Vagina (tissue), 2 donors: ENCODE results near the gene ANXA3. TPM values are rescaled to one million over a fixed set of nuclear protein-coding genes. Genes with fewer than 3 reads are reported as not detected.

Experiments
- DNase-seq, 2 donors: peaks; one replicate each; pipeline ENCODE4 v3.0.0-alpha.2; 2017; ENCODE audit errors: extremely low spot score in 2 of 2
- H3K27ac ChIP-seq: fragments of 200-600 bp; sonication (generic); one replicate; pipeline ENCODE4 v1.5.1; 2019
- H3K27me3 ChIP-seq: fragments of 200-600 bp; sonication (generic); one replicate; pipeline ENCODE4 v1.5.1; 2019
- H3K36me3 ChIP-seq, 2 donors: fragments of 200-600 bp; sonication (generic); one replicate each; pipeline ENCODE4 v1.5.1; 2017 to 2019
- H3K4me1 ChIP-seq: fragments of 200-600 bp; sonication (generic); one replicate; pipeline ENCODE4 v1.5.1; 2019
- H3K4me3 ChIP-seq, 2 donors: fragments of 200-600 bp; sonication (generic); 1 replicate in 1 of 2; 2 replicates in 1 of 2; pipeline ENCODE4 v1.5.1; 2016 to 2019
- H3K9me3 ChIP-seq: fragments of 200-600 bp; sonication (generic); one replicate; pipeline ENCODE4 v1.5.1; 2019
- POLR2A ChIP-seq, 2 donors: fragments of 450-650 bp; IDR thresholded peaks; one replicate each; pipeline ENCODE4 v1.6.1; 2017; ENCODE audit warnings: antibody characterized with exemption in 2 of 2, mild to moderate bottlenecking in 2 of 2, moderate library complexity in 2 of 2
- POLR2AphosphoS5 ChIP-seq, 2 donors: sonication (generic); formaldehyde crosslinking; IDR thresholded peaks; one replicate each; pipeline ENCODE4 v1.9.0; 2017; ENCODE audit warnings: antibody characterized with exemption in 2 of 2, mild to moderate bottlenecking in 2 of 2, low read depth in 1 of 2; ENCODE audit not compliant: insufficient read depth in 1 of 2
- intact Hi-C: fragments of 100-400 bp; cut with DNase I; formaldehyde crosslinking; loops from one replicate; pipeline ENCODE4 v1.15.1; 2023
- total RNA-seq: library from RNA; depleted of rRNA; stranded (reverse); fragments of >200 nt; gene quantifications from one replicate; pipeline ENCODE4 v1.2.3, GENCODE V29; 2016
- TF ChIP-seq, protein P1 (sequence below), 3 experiments: fragments of 450-650 bp in 2 of 3; fragments of 200-600 bp in 1 of 3; sonication (generic) in 1 of 3; IDR thresholded peaks; one replicate each; pipeline ENCODE4 v1.5.1; 2017 to 2019; ENCODE audit warnings: antibody characterized with exemption in 3 of 3, mild to moderate bottlenecking in 2 of 3, moderate library complexity in 2 of 3

Gene ANXA3
- total RNA-seq, 1 donor from 2014 or later = 11.8 TPM

DNA sequence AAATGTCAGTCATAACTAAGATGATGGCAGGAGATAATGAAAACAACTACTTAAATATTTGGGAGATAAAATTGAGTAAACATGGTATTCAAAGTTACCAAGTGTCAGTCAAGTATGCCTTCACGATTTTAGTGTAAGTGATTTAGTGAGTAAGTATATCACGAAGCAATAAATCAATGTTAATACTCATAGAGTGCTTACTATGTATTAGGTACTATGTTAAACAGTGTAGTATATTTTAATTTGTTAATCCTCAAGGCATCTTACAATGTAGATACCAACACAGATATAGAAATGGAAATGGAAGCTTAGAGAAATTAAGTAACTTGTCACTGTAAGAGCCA, 59.6 kb downstream of the ANXA3 start:
- Histone ChIP-seq H3K27ac (no peak overlapping the region), H3K36me3 (no peaks in the 10 kb centered on the region), H3K4me1 (no peaks in the 10 kb centered on the region), H3K9me3 (no peaks in the 10 kb centered on the region), H3K27me3 (no peaks in the 10 kb centered on the region), H3K4me3 (no peak overlapping the region)
- no peak for DNase-seq
- intact Hi-C loops = loop anchor here (10.0 kb wide), 1 partner anchor 254 kb away; no protein-coding TSS in a partner anchor
- TF ChIP-seq, protein P1, sequence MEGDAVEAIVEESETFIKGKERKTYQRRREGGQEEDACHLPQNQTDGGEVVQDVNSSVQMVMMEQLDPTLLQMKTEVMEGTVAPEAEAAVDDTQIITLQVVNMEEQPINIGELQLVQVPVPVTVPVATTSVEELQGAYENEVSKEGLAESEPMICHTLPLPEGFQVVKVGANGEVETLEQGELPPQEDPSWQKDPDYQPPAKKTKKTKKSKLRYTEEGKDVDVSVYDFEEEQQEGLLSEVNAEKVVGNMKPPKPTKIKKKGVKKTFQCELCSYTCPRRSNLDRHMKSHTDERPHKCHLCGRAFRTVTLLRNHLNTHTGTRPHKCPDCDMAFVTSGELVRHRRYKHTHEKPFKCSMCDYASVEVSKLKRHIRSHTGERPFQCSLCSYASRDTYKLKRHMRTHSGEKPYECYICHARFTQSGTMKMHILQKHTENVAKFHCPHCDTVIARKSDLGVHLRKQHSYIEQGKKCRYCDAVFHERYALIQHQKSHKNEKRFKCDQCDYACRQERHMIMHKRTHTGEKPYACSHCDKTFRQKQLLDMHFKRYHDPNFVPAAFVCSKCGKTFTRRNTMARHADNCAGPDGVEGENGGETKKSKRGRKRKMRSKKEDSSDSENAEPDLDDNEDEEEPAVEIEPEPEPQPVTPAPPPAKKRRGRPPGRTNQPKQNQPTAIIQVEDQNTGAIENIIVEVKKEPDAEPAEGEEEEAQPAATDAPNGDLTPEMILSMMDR (IDR thresholded peaks at IDR 0.05) = no peak
- no peak for TF ChIP-seq POLR2AphosphoS5 (IDR thresholded peaks at IDR 0.05; ENCODE audit: insufficient read depth in 1 of 2, low read depth in 1 of 2)
- TF ChIP-seq POLR2A (IDR thresholded peaks at IDR 0.05) = no peak

DNA sequence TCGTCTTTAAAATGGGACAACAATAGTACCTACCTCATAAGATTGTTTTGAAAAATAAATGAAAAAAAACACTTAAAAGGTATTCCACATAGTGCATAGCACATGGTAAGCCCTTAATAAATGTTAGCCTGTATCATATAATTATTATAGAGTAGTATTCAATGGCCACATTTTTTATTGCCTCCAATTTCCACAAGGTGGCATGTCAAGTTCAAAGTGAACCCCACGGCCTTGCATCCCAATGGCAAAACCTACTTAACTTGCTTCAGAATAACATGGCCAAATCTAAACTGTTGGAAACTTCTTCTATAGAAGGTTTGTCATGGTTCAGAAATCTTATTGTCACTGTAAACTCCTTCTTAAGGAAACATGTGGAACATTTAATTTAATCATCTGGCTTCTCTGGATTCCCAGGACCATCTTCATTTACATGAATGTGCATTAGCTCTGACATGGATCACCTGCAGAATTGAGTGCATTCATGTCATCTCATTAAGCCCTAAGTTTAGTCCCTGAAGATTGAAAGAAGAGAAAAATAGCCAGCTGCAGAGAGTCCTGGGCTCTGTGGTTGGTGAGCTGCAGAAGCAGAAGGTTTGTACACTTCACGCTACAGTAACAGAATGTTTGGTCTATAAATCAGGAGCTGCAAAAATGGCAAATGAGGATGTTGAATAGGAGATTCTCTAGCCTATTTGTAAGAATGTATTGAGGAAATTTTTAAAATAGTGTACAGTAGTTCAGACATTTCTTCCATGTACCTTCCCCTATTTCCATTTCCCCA, 61.0 kb downstream of the ANXA3 start:
- no peak overlapping the region for H3K4me3 ChIP-seq
- no peaks in the 10 kb centered on the region for H3K36me3 ChIP-seq
- H3K4me1 ChIP-seq = no peaks in the 10 kb centered on the region
- TF ChIP-seq, protein P1 (IDR thresholded peaks at IDR 0.05) = peak; percentile 23 to 65 (median 62)
- no peak for TF ChIP-seq POLR2AphosphoS5 (IDR thresholded peaks at IDR 0.05; ENCODE audit: insufficient read depth in 1 of 2, low read depth in 1 of 2)
- no peak overlapping the region for H3K27ac ChIP-seq
- intact Hi-C loops = loop anchor here (10.0 kb wide), 1 partner anchor 252 kb away; no protein-coding TSS in a partner anchor
- no peaks in the 10 kb centered on the region for H3K9me3 ChIP-seq
- H3K27me3 ChIP-seq = no peaks in the 10 kb centered on the region
- no peak for DNase-seq

DNA sequence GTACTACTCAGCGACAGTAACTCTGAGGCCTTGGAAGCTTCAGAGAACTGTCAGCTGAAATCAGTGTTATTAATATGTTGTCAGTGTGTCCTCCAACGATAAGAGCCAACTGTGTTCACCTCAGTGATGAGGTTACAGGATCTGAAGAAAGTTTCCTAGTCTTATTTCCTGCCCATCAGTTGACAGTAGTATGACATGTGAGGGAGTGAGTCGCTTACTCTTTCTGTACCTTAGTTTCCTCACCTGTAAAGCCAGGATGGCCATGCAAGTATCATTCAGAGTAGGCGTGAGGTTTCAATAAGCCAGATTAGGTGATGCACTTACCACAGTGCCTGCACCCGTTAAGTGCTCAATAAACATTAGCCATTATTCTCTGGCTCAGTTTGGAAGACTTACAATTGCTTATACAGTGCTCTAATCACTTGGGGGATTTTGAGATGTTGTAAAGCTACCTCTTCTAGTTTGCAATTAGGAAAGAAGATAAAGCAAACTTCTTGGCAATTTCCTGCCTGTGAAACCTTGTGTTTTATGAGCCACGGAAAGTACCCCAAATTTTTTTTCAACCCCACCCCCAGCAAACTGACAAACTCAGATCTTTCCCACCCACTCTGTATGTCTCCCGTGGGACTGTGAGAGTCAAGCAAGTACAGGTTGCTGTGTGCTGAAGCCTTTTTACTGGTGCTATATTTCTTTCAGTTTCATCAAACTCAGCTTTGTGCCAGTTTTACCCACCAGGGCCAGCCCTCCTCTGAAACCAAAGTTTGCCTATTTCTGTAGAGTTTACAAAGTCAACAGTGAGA, 62.2 kb downstream of the ANXA3 start:
- H3K27ac ChIP-seq = no peak overlapping the region
- H3K4me3 ChIP-seq = no peak overlapping the region
- H3K36me3 ChIP-seq = no peaks in the 10 kb centered on the region
- no peak for TF ChIP-seq POLR2AphosphoS5 (IDR thresholded peaks at IDR 0.05; ENCODE audit: insufficient read depth in 1 of 2, low read depth in 1 of 2)
- TF ChIP-seq, protein P1 (IDR thresholded peaks at IDR 0.05) = no peak
- TF ChIP-seq POLR2A (IDR thresholded peaks at IDR 0.05) = no peak
- H3K4me1 ChIP-seq = no peaks in the 10 kb centered on the region
- no peak for DNase-seq
- no peaks in the 10 kb centered on the region for H3K9me3 ChIP-seq
- intact Hi-C loops = loop anchor here (10.0 kb wide), 1 partner anchor 251 kb away; no protein-coding TSS in a partner anchor
- H3K27me3 ChIP-seq = no peaks in the 10 kb centered on the region

DNA sequence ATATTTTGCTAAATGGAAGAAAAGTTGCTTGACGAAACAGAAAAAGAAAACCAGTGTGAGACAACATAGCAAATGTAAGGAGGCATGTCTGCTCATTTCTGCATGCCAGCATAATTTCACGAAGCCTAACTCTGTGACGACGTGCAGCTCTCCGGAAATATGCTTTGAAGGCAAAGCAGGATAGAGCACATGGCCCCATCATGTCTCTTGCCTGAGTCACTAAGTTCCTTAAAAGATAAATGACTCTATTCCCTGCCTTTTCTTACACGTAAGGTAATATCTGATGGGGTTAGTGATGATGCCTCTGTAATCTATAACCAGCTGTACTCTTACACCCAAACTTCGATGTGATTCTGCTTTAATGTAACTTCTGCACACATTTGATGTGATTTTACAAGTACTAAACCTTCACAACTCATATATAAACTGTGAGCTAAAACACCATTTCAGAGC, 64.5 kb downstream of the ANXA3 start:
- TF ChIP-seq, protein P1 (IDR thresholded peaks at IDR 0.05) = no peak
- TF ChIP-seq POLR2A (IDR thresholded peaks at IDR 0.05) (no peak), POLR2AphosphoS5 (IDR thresholded peaks at IDR 0.05; ENCODE audit: insufficient read depth in 1 of 2, low read depth in 1 of 2) (no peak)
- intact Hi-C loops = loop anchor here (10.0 kb wide), 1 partner anchor 249 kb away; no protein-coding TSS in a partner anchor
- Histone ChIP-seq H3K4me1 (no peaks in the 10 kb centered on the region), H3K4me3 (no peak overlapping the region), H3K27me3 (no peaks in the 10 kb centered on the region), H3K9me3 (no peaks in the 10 kb centered on the region), H3K27ac (no peak overlapping the region), H3K36me3 (no peaks in the 10 kb centered on the region)
- DNase-seq = no peak
